ENCODE data around the gene HDAC10. TPM values are rescaled to one million over a fixed set of nuclear protein-coding genes. Genes with fewer than 3 reads are reported as not detected.

The HDAC10 gene
- total RNA-seq, 4 donors from 2014 or later, result 66.8 to 618 (median 142) TPM

- TF ChIP-seq POLR2AphosphoS5 (IDR thresholded peaks at IDR 0.05) (no peak), EP300 (IDR thresholded peaks at IDR 0.05; ENCODE audit: low read depth) (no peak), POLR2A (IDR thresholded peaks at IDR 0.05) (no peak)
- TF ChIP-seq, protein P1, sequence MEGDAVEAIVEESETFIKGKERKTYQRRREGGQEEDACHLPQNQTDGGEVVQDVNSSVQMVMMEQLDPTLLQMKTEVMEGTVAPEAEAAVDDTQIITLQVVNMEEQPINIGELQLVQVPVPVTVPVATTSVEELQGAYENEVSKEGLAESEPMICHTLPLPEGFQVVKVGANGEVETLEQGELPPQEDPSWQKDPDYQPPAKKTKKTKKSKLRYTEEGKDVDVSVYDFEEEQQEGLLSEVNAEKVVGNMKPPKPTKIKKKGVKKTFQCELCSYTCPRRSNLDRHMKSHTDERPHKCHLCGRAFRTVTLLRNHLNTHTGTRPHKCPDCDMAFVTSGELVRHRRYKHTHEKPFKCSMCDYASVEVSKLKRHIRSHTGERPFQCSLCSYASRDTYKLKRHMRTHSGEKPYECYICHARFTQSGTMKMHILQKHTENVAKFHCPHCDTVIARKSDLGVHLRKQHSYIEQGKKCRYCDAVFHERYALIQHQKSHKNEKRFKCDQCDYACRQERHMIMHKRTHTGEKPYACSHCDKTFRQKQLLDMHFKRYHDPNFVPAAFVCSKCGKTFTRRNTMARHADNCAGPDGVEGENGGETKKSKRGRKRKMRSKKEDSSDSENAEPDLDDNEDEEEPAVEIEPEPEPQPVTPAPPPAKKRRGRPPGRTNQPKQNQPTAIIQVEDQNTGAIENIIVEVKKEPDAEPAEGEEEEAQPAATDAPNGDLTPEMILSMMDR (IDR thresholded peaks at IDR 0.05), result no peak
- Histone ChIP-seq H3K27me3 (no peaks in the 10 kb centered on the region), H3K36me3 (peaks cover 0 to 67% (median 27%) of the 10 kb centered on the region in 4 donors), H3K9me3 (no peaks in the 10 kb centered on the region), H3K4me3 (no peak overlapping the region), H3K4me1 (no peaks in the 10 kb centered on the region), H3K27ac (no peak overlapping the region)
- no peak for DNase-seq
- 77% methylated on average over 35 of the region's 45 CpGs; no CpG with 5 or more reads in 1 of the 2 donors for WGBS, 2 donors (ENCODE audit: low coverage in 1 of 2)
- intact Hi-C loops (cut with DNase I; ENCODE audit: low total_unique reads) (no loop called here), in situ Hi-C loops (cut with MboI; ENCODE audit: low pct_ligation_motif_present in 1 of 4, low pct_unique_long_range_greater_than_20kb in 1 of 4, low sequenced_read_pairs in 3 of 4) (no loop called here)
Observed at GRCh38 chr22:50282361-50283155, 31.5 kb upstream of the HDAC10 start.

DNA sequence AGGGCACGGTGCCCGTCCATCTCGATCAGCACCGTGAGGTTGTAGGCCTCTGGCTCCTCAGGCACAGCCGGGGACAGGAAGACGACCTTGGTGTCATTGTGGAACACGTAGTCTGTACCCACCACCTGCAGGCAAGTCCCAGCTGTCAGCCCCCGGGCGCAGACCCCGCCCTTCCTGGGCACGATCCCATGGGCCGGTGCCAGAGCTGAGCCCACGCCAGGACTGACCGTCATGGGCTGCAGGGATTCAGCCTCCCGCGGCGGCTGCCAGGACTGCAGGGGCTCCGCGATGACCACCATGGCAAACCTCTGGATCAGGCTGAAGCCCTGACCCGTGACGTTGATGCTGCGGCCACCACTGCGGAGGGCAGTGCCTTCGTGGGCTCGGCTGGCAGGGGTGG, 30.9 kb upstream of the HDAC10 start:
- Histone ChIP-seq H3K27me3 (no peaks in the 10 kb centered on the region), H3K36me3 (peaks cover 0 to 61% (median 26%) of the 10 kb centered on the region in 4 donors), H3K4me3 (no peak overlapping the region), H3K4me1 (no peaks in the 10 kb centered on the region), H3K27ac (no peak overlapping the region), H3K9me3 (no peaks in the 10 kb centered on the region)
- intact Hi-C loops (cut with DNase I; ENCODE audit: low total_unique reads), result no loop called here
- TF ChIP-seq EP300 (IDR thresholded peaks at IDR 0.05; ENCODE audit: low read depth) (no peak), POLR2AphosphoS5 (IDR thresholded peaks at IDR 0.05) (no peak), POLR2A (IDR thresholded peaks at IDR 0.05) (no peak)
- TF ChIP-seq, protein P1 (IDR thresholded peaks at IDR 0.05), result no peak
- in situ Hi-C loops (cut with MboI; ENCODE audit: low pct_ligation_motif_present in 1 of 4, low pct_unique_long_range_greater_than_20kb in 1 of 4, low sequenced_read_pairs in 3 of 4), result no loop called here
- DNase-seq, result no peak
- 100% methylated on average over 7 of the region's 25 CpGs; no CpG with 5 or more reads in 1 of the 2 donors for WGBS, 2 donors (ENCODE audit: low coverage in 1 of 2)

GRCh38 chr22:50281384-50281760, 30.3 kb upstream of the HDAC10 start:
- H3K27ac ChIP-seq, result no peak overlapping the region
- H3K27me3 ChIP-seq, result no peaks in the 10 kb centered on the region
- TF ChIP-seq POLR2A (IDR thresholded peaks at IDR 0.05) (no peak), EP300 (IDR thresholded peaks at IDR 0.05; ENCODE audit: low read depth) (no peak), POLR2AphosphoS5 (IDR thresholded peaks at IDR 0.05) (no peak)
- TF ChIP-seq, protein P1 (IDR thresholded peaks at IDR 0.05), result no peak
- WGBS, 2 donors (ENCODE audit: low coverage in 1 of 2), result 92% methylated on average over 36 of the region's 36 CpGs; no CpG with 5 or more reads in 1 of the 2 donors
- DNase-seq, result no peak
- in situ Hi-C loops (cut with MboI; ENCODE audit: low pct_ligation_motif_present in 1 of 4, low pct_unique_long_range_greater_than_20kb in 1 of 4, low sequenced_read_pairs in 3 of 4) (no loop called here), intact Hi-C loops (cut with DNase I; ENCODE audit: low total_unique reads) (no loop called here)
- no peaks in the 10 kb centered on the region for H3K9me3 ChIP-seq
- no peak overlapping the region for H3K4me3 ChIP-seq
- H3K36me3 ChIP-seq, result peaks cover 0 to 55% (median 24%) of the 10 kb centered on the region in 4 donors
- H3K4me1 ChIP-seq, result no peaks in the 10 kb centered on the region

DNA sequence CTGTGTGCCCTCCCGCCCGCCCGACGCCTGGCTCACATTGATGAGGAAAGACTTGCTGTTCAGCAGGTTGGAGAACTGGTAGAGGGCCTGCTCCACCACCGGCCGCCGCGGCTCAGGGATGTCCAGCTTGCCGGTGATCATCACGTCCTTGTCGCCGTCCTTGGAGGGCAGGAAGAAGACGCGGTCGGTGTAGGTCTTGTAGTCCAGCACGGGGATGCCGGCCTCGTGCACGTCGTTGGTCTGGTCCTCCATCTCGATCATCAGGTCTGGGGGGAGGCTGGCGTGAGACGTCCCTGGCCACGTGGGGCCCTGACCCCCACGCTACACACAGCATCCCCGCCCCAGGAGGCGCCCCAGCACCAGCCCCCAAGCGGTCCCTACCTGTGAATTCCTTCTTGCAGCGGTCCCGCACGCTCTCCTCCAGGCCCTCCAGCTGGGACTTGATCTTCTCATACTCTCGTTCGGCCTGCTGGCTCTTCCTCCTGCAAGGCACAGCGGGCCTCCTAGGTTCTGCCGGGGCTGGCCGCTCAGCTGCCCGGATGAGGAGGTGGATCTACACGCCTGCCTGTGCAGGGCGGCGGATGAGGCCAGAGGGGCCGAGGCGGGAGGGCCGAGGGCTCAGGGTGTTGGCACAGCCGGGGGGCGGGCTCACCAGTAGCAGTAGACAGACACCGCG, 29.8 kb upstream of the HDAC10 start:
- Histone ChIP-seq H3K4me3 (no peak overlapping the region), H3K27ac (no peak overlapping the region), H3K27me3 (no peaks in the 10 kb centered on the region), H3K4me1 (no peaks in the 10 kb centered on the region), H3K36me3 (peaks cover 0 to 51% (median 21%) of the 10 kb centered on the region in 4 donors), H3K9me3 (no peaks in the 10 kb centered on the region)
- in situ Hi-C loops (cut with MboI; ENCODE audit: low pct_ligation_motif_present in 1 of 4, low pct_unique_long_range_greater_than_20kb in 1 of 4, low sequenced_read_pairs in 3 of 4), result no loop called here
- DNase-seq, result no peak
- intact Hi-C loops (cut with DNase I; ENCODE audit: low total_unique reads), result no loop called here
- 94% methylated on average over 47 of the region's 47 CpGs; no CpG with 5 or more reads in 1 of the 2 donors for WGBS, 2 donors (ENCODE audit: low coverage in 1 of 2)
- TF ChIP-seq POLR2A (IDR thresholded peaks at IDR 0.05) (no peak), EP300 (IDR thresholded peaks at IDR 0.05; ENCODE audit: low read depth) (no peak), POLR2AphosphoS5 (IDR thresholded peaks at IDR 0.05) (no peak)
- TF ChIP-seq, protein P1 (IDR thresholded peaks at IDR 0.05), result no peak
